Common myeloid progenitor, CD34-positive (primary cell): ENCODE measurements around the gene LCNL1.
A peak's percentile ranks its signal among the peaks of the same experiment; 100 is the strongest.

Source experiments
- CTCF ChIA-PET: fragments of 350-600 bp; sonication (Branson Sonifier 250); formaldehyde crosslinking; loops from one replicate; lab custom pipeline; 2021; ENCODE audit warnings: antibody characterized with exemption; lab: Charles Lee
- POLR2A ChIA-PET: fragments of 350-600 bp; sonication (Branson Sonifier 250); formaldehyde crosslinking; loops from one replicate; lab custom pipeline; 2021; ENCODE audit warnings: antibody characterized with exemption; lab: Charles Lee
- DNase-seq, 3 donors: peaks; one replicate each; pipeline versions ENCODE4 v3.0.0 to v3.0.0-alpha.2; 2013
- H3K27ac ChIP-seq, 2 experiments: 1 replicate in 1 of 2; 2 replicates in 1 of 2; pipeline ENCODE4 v1.7.0; 2013; ENCODE audit warnings: inconsistent platforms in 2 of 2, low read length in 2 of 2, mild to moderate bottlenecking in 2 of 2, low read depth in 1 of 2, moderate library complexity in 1 of 2; ENCODE audit not compliant: severe bottlenecking in 2 of 2, insufficient read depth in 1 of 2, poor library complexity in 1 of 2
- H3K27me3 ChIP-seq, 5 experiments: replicated peaks in 2 of 5; 1 replicate in 3 of 5; 2 replicates in 2 of 5; pipeline versions ENCODE4 v1.6.1 to v1.7.0; 2013; ENCODE audit warnings: low read length in 4 of 5, mild to moderate bottlenecking in 2 of 5, moderate library complexity in 2 of 5, inconsistent platforms in 1 of 5; ENCODE audit not compliant: insufficient read depth in 5 of 5, control insufficient read depth in 4 of 5
- H3K36me3 ChIP-seq, 4 experiments: 1 replicate in 2 of 4; 2 replicates in 2 of 4; pipeline versions ENCODE4 v1.6.1 to v1.7.0; 2013; ENCODE audit warnings: low read length in 3 of 4, control low read depth in 1 of 4, mild to moderate bottlenecking in 1 of 4; ENCODE audit not compliant: control insufficient read depth in 4 of 4, insufficient read depth in 4 of 4
- H3K4me1 ChIP-seq, 4 experiments: 1 replicate in 3 of 4; 2 replicates in 1 of 4; pipeline versions ENCODE4 v1.6.1 to v1.7.1; 2013; ENCODE audit warnings: low read length in 3 of 4, mild to moderate bottlenecking in 3 of 4, control low read depth in 1 of 4, inconsistent platforms in 1 of 4, moderate library complexity in 1 of 4; ENCODE audit not compliant: control insufficient read depth in 4 of 4, insufficient read depth in 4 of 4; ENCODE audit errors: control extremely low read depth in 1 of 4
- H3K4me3 ChIP-seq, 7 experiments: 1 replicate in 4 of 7; 2 replicates in 3 of 7; pipeline versions ENCODE4 v1.5.1 to v1.7.0; 2013; ENCODE audit warnings: mild to moderate bottlenecking in 7 of 7, low read length in 6 of 7, moderate library complexity in 6 of 7, inconsistent platforms in 2 of 7, low read depth in 2 of 7, control low read depth in 1 of 7; ENCODE audit not compliant: insufficient read depth in 4 of 7, control insufficient read depth in 1 of 7; ENCODE audit errors: extremely low read depth in 1 of 7
- H3K9me3 ChIP-seq, 5 experiments: 1 replicate in 4 of 5; 2 replicates in 1 of 5; pipeline versions ENCODE4 v1.6.1 to v1.7.1; 2013; ENCODE audit warnings: low read length in 4 of 5, mild to moderate bottlenecking in 2 of 5, inconsistent platforms in 1 of 5, low read depth in 1 of 5, moderate library complexity in 1 of 5; ENCODE audit not compliant: control insufficient read depth in 4 of 5, insufficient read depth in 2 of 5; ENCODE audit errors: control extremely low read depth in 1 of 5
- WGBS: methylation state at CpG from one replicate; pipeline ENCODE4 v1.1.5; 2013; ENCODE audit not compliant: insufficient coverage; 5-methylcytosine and 5-hydroxymethylcytosine counted together

LCNL1 gene

GRCh38 chr9:137023157-137023556, 40.4 kb downstream of the LCNL1 start:
- H3K27ac ChIP-seq: no peak overlapping the region
- 94% methylated on average over 6 of the region's 7 CpGs for WGBS
- POLR2A ChIA-PET: no interaction called here

GRCh38 chr9:137023583-137023991, 40.8 kb downstream of the LCNL1 start:
- POLR2A ChIA-PET: no interaction called here
- CTCF ChIA-PET: interaction anchor here (11.1 kb wide), 1 partner anchor 14 kb away, joined by 109 read pairs; no protein-coding TSS in a partner anchor
- WGBS: 94% methylated on average over 13 of the region's 15 CpGs
- no peak for DNase-seq
- Histone ChIP-seq H3K36me3 (peaks cover 0 to 41% (median 26%) of the 10 kb centered on the region in 4 experiments), H3K4me1 (peaks cover 0 to 31% (median 27%) of the 10 kb centered on the region in 4 experiments), H3K9me3 (no peaks in the 10 kb centered on the region), H3K27me3 (no peaks in the 10 kb centered on the region), H3K27ac (no peak overlapping the region), H3K4me3 (no peak overlapping the region)

More at GRCh38 chr9:137023157-137023556, 40.4 kb downstream of the LCNL1 start:
- Histone ChIP-seq H3K4me3 (no peak overlapping the region), H3K4me1 (peaks cover 0 to 29% (median 25%) of the 10 kb centered on the region in 4 experiments), H3K36me3 (peaks cover 0 to 42% (median 26%) of the 10 kb centered on the region in 4 experiments), H3K9me3 (no peaks in the 10 kb centered on the region), H3K27me3 (no peaks in the 10 kb centered on the region)
- CTCF ChIA-PET: interaction anchor here (11.1 kb wide), 1 partner anchor 14 kb away, joined by 109 read pairs; no protein-coding TSS in a partner anchor
- DNase-seq: no peak

- ChIA-PET CTCF (interaction anchor here (0.7 to 11.1 kb wide), 10 partner anchors 12 to 210 kb away, joined by 3 to 109 read pairs (median 4); partner anchors contain the start of genes CLIC3 and PAXX), POLR2A (no interaction called here)
- Histone ChIP-seq H3K9me3 (no peaks in the 10 kb centered on the region), H3K27me3 (no peaks in the 10 kb centered on the region), H3K36me3 (peaks cover 0 to 27% (median 13%) of the 10 kb centered on the region in 4 experiments), H3K4me1 (peaks cover 0 to 50% (median 45%) of the 10 kb centered on the region in 4 experiments), H3K4me3 (no peak overlapping the region), H3K27ac (no peak overlapping the region)
- DNase-seq: no peak
- 94% methylated on average over 18 of the region's 21 CpGs for WGBS
These were observed 42.7 kb downstream of the LCNL1 start for GRCh38 chr9:137025517-137025966.

GRCh38 chr9:137026384-137026783, 43.6 kb downstream of the LCNL1 start:
- Histone ChIP-seq H3K4me3 (peak overlapping the region in 3 of 7 experiments; percentile 71 to 77 (median 75)), H3K4me1 (peaks cover 0 to 59% (median 53%) of the 10 kb centered on the region in 4 experiments), H3K27me3 (no peaks in the 10 kb centered on the region), H3K9me3 (no peaks in the 10 kb centered on the region), H3K27ac (no peak overlapping the region), H3K36me3 (peaks cover 0 to 20% (median 7%) of the 10 kb centered on the region in 4 experiments)
- POLR2A ChIA-PET: no interaction called here
- WGBS: 100% methylated on average over 1 of the region's 2 CpGs
- no peak for DNase-seq
- CTCF ChIA-PET: interaction anchor here (0.6 to 11.1 kb wide), 10 partner anchors 11 to 248 kb away, joined by 3 to 109 read pairs (median 4); partner anchors contain the start of genes NPDC1 and PAXX

GRCh38 chr9:137026828-137027227, 44.0 kb downstream of the LCNL1 start:
- ChIA-PET CTCF (interaction anchor here (0.6 to 11.1 kb wide), 9 partner anchors 11 to 248 kb away, joined by 3 to 109 read pairs (median 4); partner anchors contain the start of genes NPDC1, PAXX and SAPCD2), POLR2A (no interaction called here)
- H3K27me3 ChIP-seq: no peaks in the 10 kb centered on the region
- no peaks in the 10 kb centered on the region for H3K9me3 ChIP-seq
- H3K36me3 ChIP-seq: peaks cover 0 to 20% (median 6%) of the 10 kb centered on the region in 4 experiments
- H3K27ac ChIP-seq: no peak overlapping the region
- H3K4me1 ChIP-seq: peaks cover 0 to 63% (median 58%) of the 10 kb centered on the region in 4 experiments
- 68% methylated on average over 4 of the region's 4 CpGs for WGBS
- DNase-seq: no peak
- H3K4me3 ChIP-seq: peak overlapping the region in 5 of 7 experiments; percentile 54 to 80 (median 75)

GRCh38 chr9:137027369-137028262, 44.8 kb downstream of the LCNL1 start, which contains the start of gene ABCA2:
Gene ABCA2 (minus strand): TSS chr9:137028237. CDS start chr9:137028140, 97 bp downstream.
- Histone ChIP-seq H3K4me1 (peaks cover 0 to 71% (median 66%) of the 10 kb centered on the region in 4 experiments), H3K36me3 (peaks cover 0 to 15% (median 3%) of the 10 kb centered on the region in 4 experiments), H3K9me3 (no peaks in the 10 kb centered on the region), H3K27me3 (no peaks in the 10 kb centered on the region), H3K4me3 (peak within 1 kb of the TSS; percentile 51 to 83 (median 73)), H3K27ac (peak within 1 kb of the TSS; percentile 54 to 87)
- WGBS: 6% methylated on average over 81 of the region's 95 CpGs
- POLR2A ChIA-PET: no interaction called here
- CTCF ChIA-PET: interaction anchor here (0.6 to 11.1 kb wide), 14 partner anchors 10 to 84 kb away, joined by 3 to 109 read pairs (median 4); partner anchors contain the start of genes CLIC3, NPDC1, PAXX and SAPCD2
- DNase-seq: no peak
